GM21423 (cell line): Measurements from ENCODE around the gene JMJD4.

Experiments used
- ATAC-seq: cut with Tn5 transposase; IDR thresholded peaks from one replicate; pipeline ENCODE4 v1.9.1; 2021; ENCODE audit warnings: mild to moderate bottlenecking, moderate library complexity; ENCODE audit not compliant: unreplicated experiment

The JMJD4 gene

DNA sequence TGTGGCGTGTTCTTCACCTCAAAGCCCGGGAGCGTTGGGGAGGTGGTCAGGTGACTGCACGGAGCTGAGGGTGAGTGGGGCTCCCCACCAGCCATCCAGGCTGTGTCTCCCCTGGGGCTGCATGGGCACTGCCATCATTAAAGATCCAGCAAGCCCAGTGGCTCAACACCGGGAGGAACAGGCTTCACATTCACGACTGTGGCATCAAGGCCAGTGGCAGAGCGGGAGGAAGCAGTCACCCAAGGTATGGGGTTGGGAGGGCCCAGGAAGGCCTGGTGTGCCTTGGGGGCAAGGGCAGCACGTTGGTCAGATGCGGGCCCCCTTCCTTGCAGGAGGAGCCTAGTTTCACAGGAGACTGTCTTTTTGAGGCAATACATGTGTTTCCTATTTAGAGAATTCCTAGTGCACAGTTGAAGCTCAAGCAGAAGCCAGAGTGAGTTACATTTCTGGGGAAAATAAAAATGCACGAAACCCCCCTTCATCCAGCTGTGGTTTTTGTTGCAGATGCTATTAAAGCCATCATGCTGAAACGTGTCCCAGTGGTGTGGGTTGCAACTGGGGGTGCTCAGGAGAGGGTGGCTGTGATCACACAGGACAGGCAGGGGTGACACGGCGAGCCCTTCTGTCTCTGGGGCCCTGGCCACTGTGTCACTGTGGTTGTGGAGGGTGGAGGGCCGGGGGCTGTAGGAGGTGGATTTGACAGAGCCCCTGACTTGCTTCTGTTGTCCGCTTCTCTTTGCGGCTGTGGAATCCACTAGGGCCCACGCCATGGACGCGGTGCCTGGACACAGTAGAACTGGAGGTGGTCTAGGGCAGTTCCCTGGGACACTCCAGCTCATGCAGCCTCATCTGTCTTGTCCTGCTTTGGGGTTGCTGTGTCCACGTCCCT lies 34.2 kb upstream of the JMJD4 start:
- no peak for ATAC-seq

DNA sequence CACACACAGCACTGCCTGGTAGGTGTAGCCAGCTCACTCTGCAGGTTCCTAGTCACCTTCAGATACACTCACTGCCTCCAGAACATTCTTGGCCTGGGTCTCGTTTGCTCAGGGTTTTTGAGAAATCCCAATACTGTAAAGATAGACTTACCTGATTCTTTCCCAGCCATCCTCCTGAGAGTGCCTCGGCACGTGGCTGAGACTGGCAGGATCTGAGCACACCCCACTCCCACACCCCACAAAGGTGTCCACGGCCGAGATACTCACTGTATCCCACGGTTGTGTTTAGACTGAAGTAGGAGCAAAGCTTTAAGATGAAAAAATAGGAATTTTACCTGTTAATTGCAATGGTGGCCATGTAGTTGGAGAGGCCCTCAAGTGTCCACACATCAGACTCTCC lies 33.5 kb upstream of the JMJD4 start:
- no peak for ATAC-seq

GRCh38 chr1:227768125-227768439 lies 33.0 kb upstream of the JMJD4 start:
- no peak for ATAC-seq

DNA sequence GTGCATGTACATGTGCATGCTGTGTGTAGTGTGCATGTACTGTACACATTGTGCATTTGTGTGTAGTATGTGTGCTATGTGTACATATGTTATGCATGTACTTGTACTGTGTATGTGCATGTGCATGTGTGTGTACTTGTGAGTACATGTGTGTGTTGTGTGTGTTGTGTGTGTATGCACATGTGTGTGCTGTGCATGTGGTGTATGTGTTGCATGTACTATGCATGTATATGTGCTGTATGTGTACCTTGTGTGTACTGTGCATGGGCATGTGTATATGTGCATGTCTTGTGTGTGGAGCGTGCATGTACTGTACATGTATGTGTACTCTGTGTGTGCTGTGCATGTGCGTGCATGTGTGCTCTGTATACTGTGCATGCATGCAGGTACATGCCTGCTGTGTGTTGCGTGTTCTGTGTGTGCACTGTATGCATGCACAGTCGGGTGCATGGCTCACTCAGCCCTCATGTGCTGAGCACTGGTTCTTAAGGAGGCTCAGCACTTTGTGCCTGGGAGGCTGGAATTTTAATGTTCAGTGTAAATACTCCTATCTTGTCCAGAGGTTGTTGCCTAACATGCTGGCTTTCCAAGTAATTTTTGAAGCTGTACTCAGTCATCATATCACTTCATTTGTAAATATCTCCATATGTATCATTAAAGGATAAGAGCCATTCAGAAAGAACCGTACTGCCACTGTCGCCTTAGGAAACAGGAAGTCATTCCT lies 32.5 kb upstream of the JMJD4 start:
- no peak for ATAC-seq

- ATAC-seq, result no peak
These were observed 31.7 kb upstream of the JMJD4 start for GRCh38 chr1:227766653-227767277.

DNA sequence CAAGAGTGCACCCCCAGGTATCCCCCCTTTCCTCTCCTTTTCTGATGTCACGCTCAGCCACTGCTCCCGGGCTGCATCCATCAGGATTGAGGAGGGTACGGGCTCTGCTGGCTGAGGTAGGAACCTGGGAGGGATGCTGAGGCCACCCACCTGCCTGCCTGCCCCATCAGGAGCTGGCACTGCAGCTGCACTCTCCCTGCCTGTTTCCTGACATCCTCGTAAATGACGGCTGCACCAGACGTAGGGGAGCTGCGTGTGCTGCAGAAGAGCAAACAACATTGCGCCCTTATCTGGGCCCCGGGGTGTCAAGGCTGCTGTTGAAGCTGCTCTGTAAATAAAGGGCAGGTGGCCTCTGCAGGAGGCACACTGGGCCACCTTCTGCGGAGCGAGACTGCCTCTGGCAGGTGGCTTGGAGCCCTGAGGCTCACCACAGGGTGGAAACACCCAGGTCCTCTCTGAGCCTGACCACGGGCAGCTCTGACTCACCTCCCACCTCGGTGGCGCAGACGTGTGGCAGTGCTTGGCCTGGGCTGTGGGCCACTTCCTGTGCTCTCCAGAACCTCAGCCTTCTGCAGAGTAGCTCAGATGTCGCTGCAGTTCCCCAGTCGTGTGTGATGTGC lies 31.0 kb upstream of the JMJD4 start:
- ATAC-seq, result peak; percentile 62

DNA sequence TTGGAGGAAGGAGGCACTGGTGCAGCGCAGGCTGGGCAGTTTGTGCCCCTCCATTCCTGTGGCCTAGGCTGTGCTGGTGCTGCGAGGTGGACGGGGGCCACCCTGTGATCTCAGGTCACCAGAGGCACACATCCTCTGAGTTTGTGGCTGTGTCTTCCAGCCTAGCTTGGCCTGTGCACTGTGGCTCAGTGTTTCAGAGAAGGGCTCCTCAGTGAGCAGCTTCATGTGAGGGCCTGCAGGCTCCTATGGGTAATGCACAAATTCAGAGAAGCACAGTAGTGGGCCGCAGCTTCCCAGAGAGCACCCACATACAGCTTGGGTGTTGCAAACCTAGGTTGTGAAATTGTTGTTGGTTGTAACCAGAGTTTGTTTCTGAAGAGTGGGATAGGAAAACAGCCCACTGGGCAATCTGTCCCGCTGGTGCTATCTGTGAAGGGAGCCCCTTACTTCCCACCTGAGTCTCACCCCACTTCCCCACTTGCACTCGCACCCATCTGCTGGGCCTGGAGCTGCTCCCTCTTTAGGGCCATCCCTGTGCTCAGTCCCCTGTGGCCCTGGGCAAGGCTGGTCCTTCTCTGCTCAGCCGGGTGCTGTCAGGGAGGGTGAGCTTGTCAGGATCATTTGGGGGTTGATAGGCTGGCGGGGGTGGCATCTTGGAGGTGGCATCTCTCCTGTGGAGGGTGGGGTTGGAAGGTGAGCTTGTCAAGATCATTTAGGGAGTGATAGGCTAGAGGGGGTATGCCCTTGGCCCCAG lies 30.3 kb upstream of the JMJD4 start:
- ATAC-seq, result no peak

DNA sequence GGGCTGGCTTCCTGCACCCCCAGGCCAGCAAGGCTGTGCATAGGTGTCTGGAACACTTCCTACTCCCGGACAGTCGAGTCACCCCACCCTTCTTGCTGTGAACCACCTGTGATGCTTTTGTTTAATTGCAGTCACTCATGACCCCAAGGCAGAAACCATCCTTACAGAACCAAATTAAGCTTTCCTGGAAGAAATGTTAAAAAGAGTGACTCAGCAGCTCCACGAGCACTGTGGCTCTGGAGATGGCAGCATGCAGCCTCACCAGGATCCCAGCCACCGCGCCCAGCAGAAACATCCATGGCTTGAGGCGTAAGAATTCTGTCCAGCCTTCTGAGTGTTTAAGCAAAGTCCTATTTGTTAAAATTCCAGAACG lies 28.9 kb upstream of the JMJD4 start:
- no peak for ATAC-seq

GRCh38 chr1:227763246-227764018 lies 28.3 kb upstream of the JMJD4 start:
- ATAC-seq, result no peak

- ATAC-seq, result peak; percentile 76
These were observed 27.3 kb upstream of the JMJD4 start for GRCh38 chr1:227762231-227762911.

DNA sequence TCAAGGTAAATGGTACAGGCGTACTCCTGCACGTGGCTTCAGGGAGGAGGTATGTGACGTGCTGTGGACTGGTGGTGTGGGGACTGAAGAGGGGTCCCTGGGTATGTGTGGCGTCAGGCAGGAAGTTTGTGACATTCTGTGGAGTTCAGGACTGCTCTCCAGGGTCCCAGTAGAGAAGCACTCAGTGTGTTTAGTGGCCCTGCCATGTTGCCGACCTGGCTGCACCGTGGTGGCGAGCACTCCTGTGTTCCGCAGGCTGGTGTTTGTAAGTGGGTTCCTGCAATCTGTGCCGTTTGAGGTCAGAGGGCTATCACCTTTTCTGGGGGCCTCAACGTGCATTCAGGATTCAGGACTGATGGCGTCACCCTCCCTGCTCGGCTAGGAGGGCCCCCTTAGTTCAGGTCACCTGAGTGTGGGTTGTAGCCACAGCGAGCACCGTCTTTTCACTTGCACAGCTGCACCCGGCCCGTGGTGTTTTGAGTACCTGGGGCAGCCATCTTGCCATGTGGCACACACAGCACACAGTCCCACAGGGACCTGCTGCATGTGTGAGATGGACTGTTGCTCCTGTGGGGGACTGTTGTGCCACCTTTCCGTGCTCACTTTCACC lies 26.6 kb upstream of the JMJD4 start:
- ATAC-seq, result no peak

- ATAC-seq, result no peak
These were observed 25.3 kb upstream of the JMJD4 start for GRCh38 chr1:227760377-227760776.

DNA sequence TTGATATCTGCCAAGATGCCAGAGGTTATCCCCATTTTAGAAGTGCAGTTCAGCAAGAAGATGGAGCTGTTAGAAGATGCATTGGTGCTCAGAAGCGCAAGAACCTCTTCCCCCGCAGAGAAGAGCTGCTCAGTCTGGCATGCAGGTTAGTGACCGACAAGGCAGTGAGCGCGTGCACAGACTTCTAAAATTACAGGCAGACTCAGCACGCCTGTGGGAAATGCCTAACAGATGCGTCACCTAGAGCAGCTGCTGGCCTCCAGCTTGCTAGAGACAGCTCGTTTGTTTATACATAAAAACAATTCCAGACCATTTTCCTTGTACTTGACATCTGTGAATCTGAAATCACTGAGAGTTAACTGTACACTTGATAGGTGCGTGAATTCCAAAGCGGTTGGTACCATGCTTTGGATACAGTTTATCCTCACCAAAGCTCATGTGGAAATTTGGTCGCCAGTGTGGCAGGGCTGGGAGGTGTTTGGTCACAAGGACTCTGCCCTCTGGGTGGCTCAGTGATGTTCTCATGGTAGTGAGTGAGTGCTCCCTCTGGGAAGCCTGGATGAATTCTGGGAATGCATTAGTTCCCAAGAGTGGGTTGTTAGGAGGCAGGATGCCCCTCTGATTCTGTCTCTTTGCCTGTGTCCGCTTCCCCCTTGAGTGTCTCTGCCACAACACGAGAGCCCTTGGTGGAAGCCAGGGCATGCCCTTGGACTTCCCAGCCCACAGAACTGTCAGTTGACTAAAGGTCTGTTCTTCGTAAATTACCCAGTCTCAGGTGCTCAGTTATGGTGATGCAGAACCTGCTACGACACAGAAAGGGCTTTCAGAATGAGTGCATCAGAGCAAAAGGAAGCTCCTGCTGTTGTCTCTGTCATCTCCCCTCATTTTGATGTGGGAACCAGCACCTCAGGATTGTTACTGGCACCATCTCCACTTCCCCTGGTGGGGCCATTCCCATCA lies 24.5 kb upstream of the JMJD4 start:
- ATAC-seq, result no peak

DNA sequence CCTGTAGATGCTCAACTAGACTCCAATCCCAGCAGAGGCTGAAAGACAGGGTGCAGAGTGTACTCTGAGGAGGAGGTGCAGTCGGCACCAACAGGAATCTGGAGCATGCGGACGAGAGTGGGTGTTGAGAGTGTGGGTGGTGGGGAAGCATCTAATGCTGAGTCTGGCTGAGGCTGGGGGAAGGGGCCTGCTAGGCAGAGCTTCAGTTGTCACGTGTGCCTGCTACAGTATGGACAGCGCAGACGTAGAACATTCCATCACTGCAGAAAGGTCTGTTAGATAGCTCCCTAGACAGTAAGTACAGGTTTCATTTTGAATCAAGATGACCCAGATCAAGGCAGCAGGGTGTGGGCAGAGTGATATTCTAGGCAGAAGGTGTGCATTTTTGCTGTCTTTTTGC lies 23.3 kb upstream of the JMJD4 start:
- no peak for ATAC-seq

DNA sequence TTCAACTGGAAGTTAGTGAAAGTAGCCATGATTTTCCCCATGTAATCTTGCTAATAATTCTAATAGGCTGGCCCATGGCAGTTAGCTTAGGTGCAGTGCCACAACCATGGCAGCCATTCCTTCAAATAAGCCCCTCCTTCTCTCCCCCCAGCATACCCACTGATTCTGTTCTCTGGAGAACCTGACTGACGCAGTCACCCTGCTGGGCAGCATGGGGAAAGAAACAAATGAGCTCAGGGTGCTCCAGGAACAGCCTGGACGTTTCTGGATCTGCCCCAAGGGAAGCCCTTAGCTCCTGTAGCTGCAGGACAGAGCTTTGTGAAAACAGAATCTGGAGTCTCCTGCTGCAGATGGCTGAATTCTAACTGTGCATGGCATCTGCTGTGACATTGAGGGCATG lies 22.7 kb upstream of the JMJD4 start:
- ATAC-seq, result no peak

DNA sequence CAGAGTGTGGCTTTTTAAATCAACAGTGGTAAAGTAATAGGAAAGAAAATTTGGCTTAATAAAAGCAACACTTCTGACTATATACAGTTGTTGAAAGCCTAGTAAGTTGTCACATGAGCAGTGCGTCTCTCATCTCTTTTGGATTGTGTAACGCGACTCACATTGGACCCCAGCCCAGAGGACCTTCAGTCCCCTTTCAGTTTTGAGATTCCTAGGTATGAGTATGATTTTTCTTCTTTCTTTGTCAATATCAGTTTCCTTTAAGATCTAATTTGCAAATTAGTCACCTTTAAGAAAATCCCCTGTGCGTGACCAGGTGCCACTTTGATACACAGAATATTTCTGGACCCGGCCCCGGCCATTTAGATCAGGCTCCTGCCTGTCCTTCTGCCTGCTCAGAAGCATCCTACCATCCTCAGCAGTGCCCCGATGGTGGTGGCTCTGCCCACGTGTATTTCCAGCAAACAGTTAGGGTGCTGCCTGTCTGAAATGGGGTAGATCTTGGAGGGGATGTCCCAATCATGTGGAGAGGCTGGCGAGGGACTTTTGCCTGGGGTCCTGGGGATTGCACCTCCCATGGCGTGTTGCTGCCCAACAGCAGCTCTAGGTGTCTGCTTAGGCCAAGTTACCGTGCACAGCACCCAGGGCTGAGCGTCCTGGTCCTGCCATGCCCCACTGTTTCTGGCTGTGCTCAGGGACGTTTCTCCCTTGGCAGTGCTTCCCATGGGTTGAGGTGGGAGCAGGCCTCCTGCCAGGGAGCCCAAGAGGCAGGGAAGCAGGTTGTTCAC lies 21.3 kb upstream of the JMJD4 start:
- no peak for ATAC-seq

DNA sequence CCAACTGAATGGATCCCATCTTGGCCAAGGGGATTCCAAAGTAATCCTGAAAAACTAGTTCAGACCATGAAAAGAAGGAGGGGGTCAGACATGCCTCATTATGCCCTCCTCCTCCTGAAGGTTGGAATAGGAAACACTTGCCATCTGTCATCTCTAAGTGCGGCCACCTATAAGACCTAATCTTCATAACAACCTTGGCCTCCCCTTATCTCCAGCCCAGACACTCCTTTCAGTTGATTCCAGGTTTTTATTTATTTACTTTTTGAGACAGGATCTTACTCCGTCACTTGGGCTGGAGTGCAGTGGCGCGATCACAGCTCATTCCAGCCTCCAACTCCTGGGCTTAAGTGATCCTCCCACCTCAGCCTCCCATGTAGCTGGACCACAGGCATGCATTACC lies 19.9 kb upstream of the JMJD4 start:
- no peak for ATAC-seq
